ENCODE data around the gene ADGRG6.
"Not testable (repeated sequence)": the region's sequence is repeated elsewhere in the genome, so short reads cannot be mapped to it uniquely, and the experiment has no call there.

ADGRG6 gene

GRCh38 chr6:142414462-142415250 lies 112.8 kb downstream of the ADGRG6 start:
- DNase-seq: no peak

GRCh38 chr6:142416179-142416578 lies 114.4 kb downstream of the ADGRG6 start:
- DNase-seq: no peak

- DNase-seq: no peak
These were observed 114.9 kb downstream of the ADGRG6 start for GRCh38 chr6:142416686-142417085.

GRCh38 chr6:142417331-142417750 lies 115.5 kb downstream of the ADGRG6 start:
- no peak for DNase-seq

GRCh38 chr6:142419071-142419470 lies 117.3 kb downstream of the ADGRG6 start:
- no peak for DNase-seq

- DNase-seq: no peak
These were observed 119.0 kb downstream of the ADGRG6 start for GRCh38 chr6:142420802-142421201.

GRCh38 chr6:142421285-142422117 lies 119.7 kb downstream of the ADGRG6 start:
- DNase-seq: no peak

GRCh38 chr6:142426444-142427132 lies 124.8 kb downstream of the ADGRG6 start:
- DNase-seq: not testable (repeated sequence)

- DNase-seq: not testable (repeated sequence)
These were observed 126.7 kb downstream of the ADGRG6 start for GRCh38 chr6:142428468-142428867.

GRCh38 chr6:142429195-142429594 lies 127.4 kb downstream of the ADGRG6 start:
- no peak for DNase-seq

GRCh38 chr6:142433419-142433818 lies 131.6 kb downstream of the ADGRG6 start:
- no peak for DNase-seq

GRCh38 chr6:142438898-142439297 lies 137.1 kb downstream of the ADGRG6 start:
- no peak for DNase-seq

- DNase-seq: no peak
These were observed 138.9 kb downstream of the ADGRG6 start for GRCh38 chr6:142440600-142441293.

- no peak for DNase-seq
These were observed 139.9 kb downstream of the ADGRG6 start for GRCh38 chr6:142441716-142442115.

- DNase-seq: no peak
These were observed 141.3 kb downstream of the ADGRG6 start for GRCh38 chr6:142443102-142443501.

- DNase-seq: no peak
These were observed 141.7 kb downstream of the ADGRG6 start for GRCh38 chr6:142443532-142443931.

GRCh38 chr6:142444376-142444775 lies 142.6 kb downstream of the ADGRG6 start:
- no peak for DNase-seq

GRCh38 chr6:142444881-142445301 lies 143.1 kb downstream of the ADGRG6 start:
- no peak for DNase-seq

- DNase-seq: no peak
These were observed 144.4 kb downstream of the ADGRG6 start for GRCh38 chr6:142446168-142446567.

- no peak for DNase-seq
These were observed 144.8 kb downstream of the ADGRG6 start for GRCh38 chr6:142446576-142446975.

- DNase-seq: no peak
These were observed 146.4 kb downstream of the ADGRG6 start for GRCh38 chr6:142448091-142448729.

GRCh38 chr6:142450856-142451255 lies 149.0 kb downstream of the ADGRG6 start:
- not testable (repeated sequence) for DNase-seq

All from NCI-H146 (cell line).